Measurements from ENCODE around the gene PRKG1. TPM values are rescaled to one million over a fixed set of nuclear protein-coding genes. Genes with fewer than 3 reads are reported as not detected.

PRKG1 gene
- total RNA-seq, 2 donors from 2014 or later = 17.2 TPM

- intact Hi-C loops (cut with DNase I, micrococcal nuclease) = no loop called here
- ATAC-seq (no peak), DNase-seq (no peak)
Measured at GRCh38 chr10:52265131-52265926, 1191.0 kb downstream of the PRKG1 start.

DNA sequence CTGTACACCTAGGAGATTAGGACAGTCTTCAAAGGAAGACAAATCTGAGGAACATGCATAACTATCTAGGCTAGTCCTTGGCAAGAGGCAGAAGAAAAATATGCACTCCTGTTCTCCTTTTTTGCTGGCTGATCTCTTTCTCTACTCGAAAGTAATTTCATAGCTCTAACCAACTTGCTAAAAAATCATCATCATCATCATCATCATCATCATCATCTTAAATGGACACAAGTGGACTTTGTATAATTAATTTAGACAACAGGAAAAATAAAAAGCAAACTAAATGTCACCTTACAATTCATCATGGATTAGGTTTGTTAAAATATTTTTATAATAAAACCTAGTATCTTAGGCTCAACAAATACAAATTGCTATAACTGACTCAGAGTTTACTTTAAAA, 1192.6 kb downstream of the PRKG1 start:
- DNase-seq = no peak
- ATAC-seq = no peak
- intact Hi-C loops (cut with DNase I, micrococcal nuclease) = no loop called here

DNA sequence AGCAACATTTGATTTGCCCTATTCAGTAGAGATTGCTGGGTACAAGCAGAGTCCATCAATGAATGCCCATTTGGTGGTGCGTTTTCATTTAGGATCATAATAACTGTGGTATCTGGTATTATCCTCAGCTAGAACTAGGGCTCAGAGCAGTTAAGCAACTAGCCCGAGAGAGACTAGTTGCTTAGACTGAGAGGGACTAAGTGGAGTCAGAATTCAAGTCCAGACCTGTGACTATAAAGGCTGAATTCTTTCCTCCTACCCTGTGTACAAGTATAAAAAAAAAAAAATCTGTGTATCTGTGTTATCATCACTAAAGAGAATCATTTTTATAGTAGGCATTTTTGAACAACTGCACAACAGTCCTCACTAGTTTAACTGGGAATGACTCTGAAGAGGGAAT, 1194.5 kb downstream of the PRKG1 start:
- ATAC-seq (no peak), DNase-seq (no peak)
- intact Hi-C loops (cut with DNase I, micrococcal nuclease) = no loop called here

- DNase-seq (no peak), ATAC-seq (no peak)
- intact Hi-C loops (cut with DNase I, micrococcal nuclease) = no loop called here
Measured at GRCh38 chr10:52269233-52269632, 1194.9 kb downstream of the PRKG1 start.

DNA sequence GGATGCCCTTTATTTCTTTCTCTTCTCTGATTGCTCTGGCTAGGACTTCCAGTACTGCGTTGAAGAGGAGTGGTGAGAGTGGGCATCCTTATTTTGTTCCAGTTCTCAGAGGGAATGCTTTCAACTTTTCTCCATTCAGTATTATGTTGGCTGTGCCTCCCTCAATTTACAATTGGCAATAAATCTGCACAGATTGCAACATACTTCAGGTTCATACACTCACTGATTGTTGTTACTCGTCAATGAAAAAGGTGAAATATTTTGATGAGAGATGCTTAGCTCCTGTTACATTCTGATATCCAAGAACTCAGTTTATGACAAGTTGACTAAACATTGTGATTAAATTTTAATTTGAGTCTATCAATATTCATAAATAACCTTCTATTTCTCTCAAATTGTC, 1201.9 kb downstream of the PRKG1 start:
- intact Hi-C loops (cut with DNase I, micrococcal nuclease) = no loop called here
- peak; percentile 60 for ATAC-seq

GRCh38 chr10:52276986-52277385, 1202.7 kb downstream of the PRKG1 start:
- intact Hi-C loops (cut with DNase I, micrococcal nuclease) = no loop called here
- ATAC-seq (no peak), DNase-seq (no peak)

More for the DNA sequence above, 1201.9 kb downstream of the PRKG1 start:
- DNase-seq = no peak

DNA sequence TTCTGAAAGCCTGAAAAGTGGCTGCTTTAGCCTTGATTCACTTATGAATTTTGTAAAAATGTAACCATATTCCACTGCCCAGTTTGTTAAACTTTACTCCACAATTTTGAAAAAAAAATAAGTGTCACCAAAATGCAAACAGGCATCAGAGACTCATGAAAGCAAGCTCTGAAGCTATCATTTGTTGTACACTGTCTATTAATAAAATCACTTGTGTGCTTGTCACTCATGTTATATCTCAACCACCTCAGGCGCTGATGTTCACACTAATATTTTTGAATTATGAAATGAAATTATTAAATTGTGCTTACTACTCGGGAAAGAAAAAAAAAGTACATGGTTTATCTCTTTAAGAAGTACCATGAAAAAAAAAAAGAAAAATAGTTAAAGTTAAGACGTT, 1205.3 kb downstream of the PRKG1 start:
- ATAC-seq = no peak
- no peak for DNase-seq
- intact Hi-C loops (cut with DNase I, micrococcal nuclease) = no loop called here

DNA sequence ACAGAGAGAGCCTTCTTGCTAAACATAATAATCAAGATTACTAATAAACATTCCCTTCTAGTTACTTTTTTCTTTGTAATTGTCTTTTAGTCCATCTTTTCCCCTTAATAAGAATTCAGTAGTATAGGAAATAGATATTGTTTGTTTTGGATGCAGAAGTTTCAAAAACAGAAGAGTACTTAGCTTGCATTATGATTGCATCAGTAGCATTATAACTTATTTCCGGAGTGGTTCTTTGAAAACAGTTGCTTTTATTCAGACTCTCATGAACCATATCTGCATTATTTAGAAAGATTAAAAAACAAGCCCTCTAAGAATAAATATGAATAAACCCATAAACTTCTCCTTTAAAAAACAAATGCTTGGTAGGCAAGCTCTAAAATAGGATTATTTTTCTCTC, 1205.8 kb downstream of the PRKG1 start:
- DNase-seq = no peak
- intact Hi-C loops (cut with DNase I, micrococcal nuclease) = no loop called here

DNA sequence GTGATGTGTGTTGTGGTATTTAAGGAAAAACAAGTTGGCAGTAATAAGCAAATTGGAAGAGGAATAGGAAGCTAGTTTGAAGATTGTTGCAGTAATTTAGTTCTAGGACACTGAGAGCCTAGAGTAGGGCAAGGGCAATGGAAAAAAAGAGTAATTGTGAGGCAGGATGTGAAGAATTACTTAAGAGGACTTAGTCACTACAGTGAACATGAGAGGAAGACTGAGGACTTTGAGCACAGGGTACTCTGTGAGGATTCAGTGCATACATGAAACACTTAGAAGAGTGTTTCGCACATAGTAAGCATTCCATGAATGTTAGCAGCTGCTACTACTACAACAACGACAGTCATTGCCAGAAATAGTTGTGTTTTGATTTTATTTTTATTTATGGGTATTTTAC, 1208.9 kb downstream of the PRKG1 start:
- DNase-seq = no peak
- intact Hi-C loops (cut with DNase I, micrococcal nuclease) = no loop called here
- no peak for ATAC-seq

More for the DNA sequence above, 1205.8 kb downstream of the PRKG1 start:
- ATAC-seq = no peak

DNA sequence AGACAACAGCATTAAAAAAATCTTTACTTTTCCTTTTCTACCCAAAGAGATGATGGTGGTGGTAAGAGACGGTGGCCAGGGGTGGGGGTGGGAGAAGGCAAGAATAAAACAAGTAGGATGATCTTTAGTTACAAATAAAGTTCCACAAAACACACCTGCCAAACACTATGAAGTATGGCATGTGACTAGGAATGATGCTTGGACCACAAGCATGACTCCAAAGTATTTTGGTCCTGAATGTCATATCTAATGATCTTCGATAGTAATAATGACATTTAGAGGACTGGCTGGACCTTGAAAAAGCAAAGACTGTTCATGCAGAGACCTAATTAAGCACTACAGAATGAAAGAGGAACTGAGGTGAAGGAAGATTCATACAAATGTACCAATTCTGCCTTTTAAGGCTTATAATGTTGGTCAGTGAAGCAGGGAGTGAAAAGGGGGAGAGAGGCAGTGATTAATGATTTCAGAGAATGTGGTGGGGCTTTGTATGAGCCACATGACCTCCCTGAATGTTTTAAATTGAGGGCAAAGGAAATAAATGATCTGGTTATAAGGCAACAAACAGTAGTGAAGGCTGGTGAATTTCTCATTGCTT, 1210.2 kb downstream of the PRKG1 start:
- DNase-seq (no peak), ATAC-seq (no peak)
- intact Hi-C loops (cut with DNase I, micrococcal nuclease) = no loop called here

GRCh38 chr10:52287866-52288265, 1213.6 kb downstream of the PRKG1 start:
- DNase-seq (no peak), ATAC-seq (peak; percentile 99)
- intact Hi-C loops (cut with DNase I, micrococcal nuclease) = no loop called here

GRCh38 chr10:52297747-52298146, 1223.5 kb downstream of the PRKG1 start:
- ATAC-seq (no peak), DNase-seq (no peak)
- intact Hi-C loops (cut with DNase I, micrococcal nuclease) = no loop called here

- intact Hi-C loops (cut with DNase I, micrococcal nuclease) = loop anchor here in 1 of 2 donors (10.0 kb wide), 1 partner anchor 184 kb away; no protein-coding TSS in a partner anchor
- ATAC-seq (no peak), DNase-seq (no peak)
Measured at GRCh38 chr10:52300599-52301277, 1226.5 kb downstream of the PRKG1 start.

DNA sequence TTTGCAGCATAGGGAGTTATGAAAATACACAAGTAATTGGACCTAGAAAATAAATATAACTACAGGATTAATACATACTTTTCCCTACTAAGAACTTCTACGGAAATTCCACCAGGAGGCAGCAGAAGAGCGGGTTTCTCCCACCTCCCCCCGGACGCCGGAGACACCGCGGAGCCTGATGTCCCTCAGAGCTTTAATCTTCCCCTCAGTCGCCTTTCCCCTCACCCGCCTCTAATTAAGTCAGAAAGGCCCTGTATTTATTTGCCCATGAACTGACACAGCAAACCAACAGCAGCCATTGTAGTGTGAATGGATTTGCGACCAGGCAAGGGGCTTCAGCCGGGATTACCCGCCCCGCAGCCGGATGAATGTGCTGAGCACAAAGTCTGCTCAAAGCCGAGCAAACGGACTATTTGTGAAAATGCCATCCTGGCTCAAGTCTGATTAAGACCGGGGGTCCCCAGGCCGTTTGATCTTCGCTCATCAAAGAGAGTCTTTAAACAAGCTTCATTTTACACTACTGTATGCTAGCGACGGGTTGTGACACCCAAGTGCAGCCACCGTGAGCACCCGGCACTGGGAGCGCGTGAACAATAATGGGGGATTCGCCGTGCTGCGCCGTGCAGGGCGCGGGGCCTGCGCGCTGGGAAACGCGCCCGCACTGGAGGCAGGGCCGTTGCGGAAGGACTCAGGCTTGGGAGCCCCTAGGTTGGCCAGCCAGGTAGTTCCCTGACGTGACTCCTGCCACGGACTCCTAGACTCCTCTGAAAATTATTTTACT, 1234.2 kb downstream of the PRKG1 start:
- DNase-seq (peak; percentile 29 to 38), ATAC-seq (peak; percentile 81)
- intact Hi-C loops (cut with DNase I, micrococcal nuclease) = loop anchor here in 1 of 2 donors (10.0 kb wide), 1 partner anchor 176 kb away; no protein-coding TSS in a partner anchor

GRCh38 chr10:52312942-52313255, 1238.6 kb downstream of the PRKG1 start:
- intact Hi-C loops (cut with DNase I, micrococcal nuclease) = no loop called here
- ATAC-seq = no peak

DNA sequence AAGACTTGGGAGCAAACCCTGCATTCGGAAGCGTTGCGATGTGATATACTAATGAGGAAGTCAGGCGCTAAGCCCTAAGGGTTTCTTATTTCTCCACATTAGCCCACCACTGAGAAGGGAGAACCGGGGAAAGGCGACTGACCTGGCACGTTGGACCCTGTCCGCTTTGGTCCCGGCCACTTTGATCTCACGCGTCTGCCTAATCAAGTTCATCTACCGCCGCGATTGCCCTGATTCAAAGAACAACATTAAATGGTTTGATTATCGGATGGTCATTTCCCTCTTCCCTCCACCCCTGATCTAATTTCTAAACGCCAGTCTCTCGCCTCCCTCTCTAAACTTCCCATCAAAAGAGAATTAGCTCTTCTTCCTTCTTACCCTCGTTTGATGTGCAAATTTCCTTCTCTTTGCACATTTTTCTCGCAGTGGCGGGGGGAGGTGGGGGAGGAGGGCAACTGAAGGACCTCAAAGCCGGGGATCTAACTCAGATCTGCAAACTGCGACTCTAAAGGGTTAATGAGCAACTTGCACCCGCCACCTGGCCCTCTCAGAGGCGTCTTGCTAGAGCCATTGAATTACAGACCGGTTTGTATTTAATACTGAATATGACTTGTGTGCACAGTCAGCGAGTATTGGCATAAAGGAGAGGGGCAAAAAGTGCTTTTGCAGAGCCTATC, 1239.1 kb downstream of the PRKG1 start:
- ATAC-seq = peak; percentile 36
- peak in 1 of 2 donors; percentile 9 for DNase-seq
- intact Hi-C loops (cut with DNase I, micrococcal nuclease) = no loop called here

More at GRCh38 chr10:52312942-52313255, 1238.6 kb downstream of the PRKG1 start:
- DNase-seq = no peak

DNA sequence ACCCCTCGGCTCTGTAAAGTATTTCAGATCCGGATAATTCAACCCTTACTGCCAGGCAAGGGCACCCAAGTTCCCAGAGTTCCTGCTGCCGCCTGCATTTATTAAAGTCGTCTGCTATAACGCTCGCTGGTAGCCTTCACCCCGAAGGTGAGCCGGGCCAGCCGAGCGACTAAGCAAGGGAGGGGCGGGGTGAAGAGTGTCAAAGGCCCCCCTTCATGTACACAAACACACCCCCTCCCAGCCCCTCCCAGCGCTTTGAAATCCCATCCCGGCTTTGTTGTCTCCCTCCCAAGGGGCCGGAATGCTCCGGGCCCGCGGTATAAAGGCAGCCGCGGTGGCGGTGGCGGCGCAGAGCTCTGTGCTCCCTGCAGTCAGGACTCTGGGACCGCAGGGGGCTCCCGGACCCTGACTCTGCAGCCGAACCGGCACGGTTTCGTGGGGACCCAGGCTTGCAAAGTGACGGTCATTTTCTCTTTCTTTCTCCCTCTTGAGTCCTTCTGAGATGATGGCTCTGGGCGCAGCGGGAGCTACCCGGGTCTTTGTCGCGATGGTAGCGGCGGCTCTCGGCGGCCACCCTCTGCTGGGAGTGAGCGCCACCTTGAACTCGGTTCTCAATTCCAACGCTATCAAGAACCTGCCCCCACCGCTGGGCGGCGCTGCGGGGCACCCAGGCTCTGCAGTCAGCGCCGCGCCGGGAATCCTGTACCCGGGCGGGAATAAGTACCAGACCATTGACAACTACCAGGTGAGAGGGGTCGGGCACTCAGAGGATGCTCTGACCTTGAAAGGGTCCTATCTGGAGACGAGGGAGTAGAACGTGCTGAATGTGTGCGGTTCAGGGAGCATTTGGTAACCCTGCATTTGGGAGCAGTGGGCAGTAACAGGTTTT, 1239.9 kb downstream of the PRKG1 start, which contains the start of gene DKK1:
TSS of gene DKK1 (plus strand) at position 349 of the 889 bp plus-strand sequence. CDS start at position 503, 154 bp downstream.
- intact Hi-C loops (cut with DNase I, micrococcal nuclease) = no loop called here
- DNase-seq (peak; percentile 54 to 77), ATAC-seq (peak; percentile 92)

All from left colon (tissue), 2 donors.